GM19438 (cell line): Measurements from ENCODE around the gene CAPRIN1.
"Not testable (repeated sequence)": the region's sequence is repeated elsewhere in the genome, so short reads cannot be mapped to it uniquely, and the experiment has no call there.

Source experiments
- ATAC-seq: cut with Tn5 transposase; IDR thresholded peaks from one replicate; pipeline ENCODE4 v1.9.1; 2021; ENCODE audit warnings: low read depth; ENCODE audit not compliant: unreplicated experiment

CAPRIN1 gene

DNA sequence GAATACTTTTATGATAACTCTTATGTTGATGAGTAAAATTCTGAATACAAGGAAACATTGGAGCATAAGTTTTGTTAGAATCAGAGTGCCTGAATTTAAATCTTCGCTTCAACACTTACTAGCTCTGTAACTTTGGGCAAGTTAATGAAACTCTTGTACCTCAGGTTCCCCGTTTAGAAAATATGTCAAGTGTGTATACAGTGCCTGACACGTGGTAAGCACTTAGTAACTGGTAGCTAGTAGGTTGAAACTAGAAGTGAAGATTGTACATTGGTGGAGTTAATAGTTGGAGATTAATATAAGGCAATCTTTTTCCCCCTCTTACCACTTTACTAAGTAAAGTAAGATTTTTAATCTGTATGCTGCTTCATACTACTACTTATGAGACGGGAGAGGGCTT, 29.1 kb downstream of the CAPRIN1 start:
- no peak for ATAC-seq

DNA sequence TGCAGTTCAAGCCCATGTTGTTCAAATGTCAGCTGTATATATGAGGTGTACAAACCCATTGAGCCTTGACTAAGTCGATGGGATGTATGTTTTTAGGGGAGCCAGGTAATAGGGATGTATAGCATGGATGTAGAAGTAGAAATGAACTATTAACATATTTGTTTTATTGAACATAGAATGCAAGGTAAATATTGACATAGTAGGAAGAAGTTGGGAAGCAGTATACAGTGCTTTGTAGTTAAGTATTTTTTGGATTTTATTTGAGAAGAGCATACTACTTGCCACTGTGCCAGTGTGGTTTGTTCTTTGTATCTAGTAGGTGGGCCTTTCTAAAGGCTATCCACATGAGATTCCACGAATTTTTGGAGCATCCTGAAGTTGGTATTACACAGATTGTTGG, 33.1 kb downstream of the CAPRIN1 start:
- ATAC-seq = no peak

DNA sequence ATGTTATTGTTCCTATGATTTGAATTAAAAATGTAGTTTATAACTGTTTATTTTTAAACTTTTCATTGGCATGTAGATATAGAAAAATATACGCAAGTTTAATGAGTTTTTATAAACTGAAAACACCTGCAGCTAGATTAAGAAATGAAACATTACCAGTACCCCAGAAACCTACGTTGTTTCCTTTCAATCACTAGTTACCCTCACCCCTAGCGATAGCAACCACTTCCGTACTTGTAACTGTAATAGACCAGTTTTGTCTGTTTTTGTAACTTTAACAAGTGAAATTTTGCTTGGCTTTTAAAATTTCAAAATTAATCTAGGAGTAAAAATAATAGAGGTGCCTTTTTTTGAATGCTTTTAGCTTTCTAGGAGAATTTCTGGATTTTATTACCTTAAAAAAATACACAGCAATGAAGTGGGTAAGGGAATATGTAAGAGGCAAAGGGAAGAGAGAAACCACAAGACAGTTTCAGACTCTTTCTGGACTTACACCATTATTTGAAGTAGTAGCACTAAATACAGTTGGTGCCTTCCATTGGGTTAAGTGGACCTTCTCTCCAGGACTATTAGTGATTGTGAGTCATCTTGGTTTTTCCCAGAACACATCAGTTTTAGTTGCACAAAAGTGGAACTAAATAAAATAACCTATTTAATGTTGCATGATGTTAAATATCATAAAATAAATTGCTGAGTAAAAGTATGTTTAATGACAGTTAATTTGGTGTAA, 35.2 kb downstream of the CAPRIN1 start:
- ATAC-seq = no peak

DNA sequence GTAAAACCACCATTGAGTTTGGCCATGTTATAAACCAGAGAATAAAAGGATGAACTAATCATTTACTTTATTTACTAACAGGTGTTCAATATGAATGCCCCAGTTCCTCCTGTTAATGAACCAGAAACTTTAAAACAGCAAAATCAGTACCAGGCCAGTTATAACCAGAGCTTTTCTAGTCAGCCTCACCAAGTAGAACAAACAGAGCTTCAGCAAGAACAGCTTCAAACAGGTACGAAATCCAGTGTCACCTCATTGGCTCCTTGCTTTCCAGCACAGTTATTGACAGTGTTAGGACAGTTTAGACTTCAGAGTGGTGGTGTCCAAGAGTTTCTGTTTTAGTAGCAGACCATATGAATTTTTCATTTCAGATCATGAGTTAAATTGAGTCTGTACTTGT, 40.3 kb downstream of the CAPRIN1 start:
- ATAC-seq = no peak

DNA sequence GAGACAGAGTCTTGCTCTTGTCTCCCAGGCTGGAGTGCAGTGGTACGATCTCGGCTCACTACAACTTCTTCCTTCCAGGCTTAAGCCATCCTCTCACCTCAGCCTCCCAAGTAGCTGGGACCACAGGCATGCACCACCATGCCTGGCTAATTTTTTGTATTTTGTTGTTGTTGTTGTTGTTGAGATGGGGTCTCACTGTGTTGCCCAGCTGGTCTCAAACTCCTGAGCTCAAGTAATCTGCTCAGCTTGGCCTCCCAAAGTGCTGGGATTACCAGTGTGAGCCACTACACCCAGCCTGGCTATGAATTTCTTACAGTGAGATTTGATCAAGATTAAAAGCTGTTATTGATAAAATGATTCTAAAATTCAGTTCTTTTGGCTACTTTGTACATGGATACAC, 43.4 kb downstream of the CAPRIN1 start:
- not testable (repeated sequence) for ATAC-seq

DNA sequence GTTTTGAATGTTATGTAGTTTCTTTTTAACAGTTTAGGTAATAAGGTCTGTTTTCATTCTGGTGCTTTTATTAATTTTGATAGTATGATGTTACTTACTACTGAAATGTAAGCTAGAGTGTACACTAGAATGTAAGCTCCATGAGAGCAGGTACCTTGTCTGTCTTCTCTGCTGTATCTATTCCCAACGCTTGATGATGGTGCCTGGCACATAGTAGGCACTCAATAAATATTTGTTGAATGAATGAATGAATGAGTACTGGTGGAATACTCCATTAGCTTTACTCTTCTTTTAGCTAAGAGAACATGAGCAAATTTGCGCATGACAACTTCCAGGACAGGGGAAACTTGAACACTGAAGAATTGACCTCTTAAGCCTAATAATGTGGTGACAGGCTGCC, 47.3 kb downstream of the CAPRIN1 start:
- ATAC-seq = no peak

DNA sequence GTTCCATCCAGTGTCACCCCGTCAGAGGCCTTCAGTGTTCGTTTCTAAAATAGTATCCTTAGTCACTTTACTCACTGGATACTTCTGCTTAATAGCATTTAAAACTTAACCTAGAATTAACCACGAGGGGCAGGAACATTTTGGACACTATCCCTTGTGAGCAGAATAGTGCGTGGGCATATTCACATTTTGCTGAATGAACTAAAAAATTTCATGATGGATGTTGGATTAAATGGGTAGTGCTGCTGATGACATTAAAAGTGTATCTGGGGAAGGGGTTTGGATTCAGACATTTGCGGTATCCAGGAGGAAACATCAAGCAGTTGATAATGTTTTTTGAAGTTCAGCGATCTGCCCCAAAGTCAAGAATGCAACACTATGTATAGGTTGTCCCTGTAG, 53.1 kb downstream of the CAPRIN1 start:
- ATAC-seq = no peak

DNA sequence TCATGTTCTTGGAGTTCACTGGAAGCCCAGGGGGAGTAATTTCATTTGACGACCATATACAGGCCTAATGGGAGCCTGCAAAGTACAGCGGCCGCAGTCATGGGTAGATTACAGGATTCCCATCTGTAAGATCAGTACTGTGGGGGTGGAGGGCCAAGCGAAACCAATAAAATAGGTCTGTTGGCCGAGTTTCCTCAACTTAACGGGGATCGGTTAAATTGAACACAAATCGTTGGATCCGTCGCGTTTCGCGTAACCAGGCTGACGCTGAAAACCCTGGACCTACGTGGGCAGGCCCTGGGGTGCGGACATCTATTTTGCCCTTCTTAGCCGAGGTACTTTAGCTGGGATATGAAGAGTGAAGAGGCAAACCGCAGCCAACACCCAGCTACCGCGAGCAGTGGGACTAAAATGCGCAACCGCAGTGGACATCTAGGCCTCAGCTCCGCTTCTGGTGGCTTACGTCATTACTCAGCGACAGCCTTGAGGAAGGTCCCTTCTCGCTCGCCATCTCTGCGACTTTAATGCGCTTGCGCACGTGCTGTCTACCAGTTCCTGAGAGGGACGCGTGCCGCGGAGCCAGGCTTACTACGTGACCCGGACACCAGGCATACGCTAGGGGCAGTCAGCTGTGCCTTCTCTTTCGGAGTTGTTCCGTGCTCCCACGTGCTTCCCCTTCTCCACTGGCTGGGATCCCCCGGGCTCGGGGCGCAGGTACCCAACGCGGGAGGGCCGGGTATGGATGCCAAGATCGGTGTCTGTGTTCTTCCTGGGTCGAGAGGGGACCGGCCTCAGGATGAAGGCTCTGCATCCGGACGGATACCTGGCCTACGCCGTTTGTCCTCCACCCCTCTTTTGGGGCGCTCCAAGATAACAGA, 53.8 kb downstream of the CAPRIN1 start, which contains the start of gene NAT10:
TSS of gene NAT10 (plus strand) at position 551 of the 878 bp plus-strand sequence. CDS start 2,597 bp downstream, outside the sequence.
- peak; percentile 90 for ATAC-seq

DNA sequence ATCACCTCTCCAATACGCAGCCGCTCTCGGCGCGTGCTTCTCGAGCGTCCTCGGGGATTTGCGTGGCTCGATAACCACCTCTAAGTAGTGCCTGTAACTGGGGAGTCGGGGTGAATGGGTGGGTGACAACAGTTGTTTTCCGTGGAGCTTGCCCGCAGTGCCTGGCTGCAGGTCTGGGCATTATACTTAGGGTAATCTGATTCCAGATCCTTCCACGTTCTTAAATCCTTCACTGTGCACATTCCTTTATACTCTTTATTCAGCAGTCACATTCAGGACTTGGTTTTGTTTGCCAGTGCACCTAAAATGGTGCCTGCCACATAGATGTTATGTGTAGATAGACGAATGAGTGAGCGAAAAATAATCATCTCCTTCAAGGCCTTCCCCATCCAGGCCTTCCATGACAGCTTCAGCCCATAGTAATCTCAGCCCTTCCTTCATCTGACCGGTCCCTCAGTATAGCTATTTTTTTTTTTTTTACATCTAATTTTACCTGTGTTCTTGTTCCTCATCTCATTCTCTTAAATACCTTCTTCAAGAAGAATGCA, 54.5 kb downstream of the CAPRIN1 start:
- ATAC-seq = no peak

DNA sequence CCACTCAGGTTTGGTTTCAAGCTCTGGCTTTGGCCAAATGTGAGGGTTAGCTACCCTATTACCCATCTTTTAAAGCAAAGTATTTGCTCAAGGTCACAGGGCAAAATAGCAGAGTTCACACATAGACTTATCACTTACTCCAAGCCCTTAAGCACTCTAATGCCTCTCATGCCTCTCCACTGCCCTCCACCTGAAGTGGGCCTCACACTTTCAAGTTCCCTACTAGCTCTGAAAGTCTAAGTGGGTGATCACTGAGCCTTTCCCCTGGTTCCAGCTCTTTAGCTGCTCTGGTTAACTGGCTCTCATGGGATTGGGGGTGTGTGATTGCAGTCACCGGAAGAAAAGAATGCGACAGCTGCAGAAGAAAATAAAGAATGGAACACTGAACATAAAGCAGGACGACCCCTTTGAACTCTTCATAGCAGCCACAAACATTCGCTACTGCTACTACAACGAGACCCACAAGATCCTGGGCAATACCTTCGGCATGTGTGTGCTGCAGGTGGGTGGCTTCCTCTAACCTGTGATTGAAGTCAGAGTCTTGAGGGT, 60.3 kb downstream of the CAPRIN1 start:
- ATAC-seq = no peak

DNA sequence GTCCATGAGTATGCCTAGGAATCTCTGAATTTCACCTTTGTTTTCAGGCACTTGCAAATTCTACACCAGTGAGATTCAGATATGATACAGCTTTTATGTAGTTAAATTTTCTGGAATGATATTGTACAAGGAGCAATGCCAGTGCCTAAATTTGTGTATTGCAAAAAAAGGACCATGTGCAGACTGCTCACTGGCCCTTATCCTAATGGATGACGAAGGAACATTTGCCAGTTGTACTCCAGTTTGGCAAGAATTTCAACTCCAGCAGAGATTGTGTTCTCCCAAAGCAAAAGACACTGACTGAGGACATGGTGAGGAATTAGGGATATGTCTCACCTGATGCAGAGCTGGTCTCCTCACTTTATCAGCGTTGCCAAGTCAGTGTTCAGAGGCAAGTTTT, 62.5 kb downstream of the CAPRIN1 start:
- ATAC-seq = no peak

DNA sequence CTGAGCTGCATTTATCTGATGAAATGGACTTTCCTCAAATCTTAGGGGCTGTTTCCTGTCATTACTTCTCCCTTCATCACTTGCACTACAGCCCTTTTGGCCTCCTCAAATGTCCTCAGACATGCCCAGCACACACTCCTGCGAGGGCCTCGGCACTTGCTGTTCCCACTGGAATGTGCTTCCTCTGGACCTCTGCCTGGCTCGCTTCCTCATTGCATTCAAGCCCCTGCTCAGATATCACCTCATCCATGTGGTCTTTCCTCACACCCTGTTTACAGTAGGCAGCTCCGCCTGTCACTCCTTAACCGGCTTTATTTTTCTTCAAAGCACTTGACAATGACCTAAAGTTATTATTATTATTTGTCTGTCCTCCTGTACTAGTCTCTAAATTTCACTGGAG, 62.9 kb downstream of the CAPRIN1 start:
- ATAC-seq = no peak

DNA sequence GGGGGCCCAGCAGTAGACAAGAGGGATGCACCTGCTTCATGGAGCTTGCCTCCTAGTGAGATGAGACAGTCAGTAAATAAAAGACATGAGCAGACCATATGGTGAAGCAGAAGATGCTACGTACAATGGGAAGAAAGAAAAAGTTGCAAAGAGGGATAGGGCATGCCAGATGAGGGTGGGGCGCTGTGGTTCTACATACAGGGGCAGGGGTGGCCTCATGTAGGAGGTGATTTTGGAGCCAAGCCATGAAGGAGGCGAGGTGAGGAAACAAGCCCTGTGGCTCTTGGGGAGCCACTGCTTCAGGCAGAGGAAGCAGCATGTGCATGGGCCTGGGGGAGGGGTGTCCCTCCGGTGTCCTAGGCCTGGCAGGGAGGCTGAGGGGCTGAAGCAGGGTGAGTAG, 69.1 kb downstream of the CAPRIN1 start:
- no peak for ATAC-seq

DNA sequence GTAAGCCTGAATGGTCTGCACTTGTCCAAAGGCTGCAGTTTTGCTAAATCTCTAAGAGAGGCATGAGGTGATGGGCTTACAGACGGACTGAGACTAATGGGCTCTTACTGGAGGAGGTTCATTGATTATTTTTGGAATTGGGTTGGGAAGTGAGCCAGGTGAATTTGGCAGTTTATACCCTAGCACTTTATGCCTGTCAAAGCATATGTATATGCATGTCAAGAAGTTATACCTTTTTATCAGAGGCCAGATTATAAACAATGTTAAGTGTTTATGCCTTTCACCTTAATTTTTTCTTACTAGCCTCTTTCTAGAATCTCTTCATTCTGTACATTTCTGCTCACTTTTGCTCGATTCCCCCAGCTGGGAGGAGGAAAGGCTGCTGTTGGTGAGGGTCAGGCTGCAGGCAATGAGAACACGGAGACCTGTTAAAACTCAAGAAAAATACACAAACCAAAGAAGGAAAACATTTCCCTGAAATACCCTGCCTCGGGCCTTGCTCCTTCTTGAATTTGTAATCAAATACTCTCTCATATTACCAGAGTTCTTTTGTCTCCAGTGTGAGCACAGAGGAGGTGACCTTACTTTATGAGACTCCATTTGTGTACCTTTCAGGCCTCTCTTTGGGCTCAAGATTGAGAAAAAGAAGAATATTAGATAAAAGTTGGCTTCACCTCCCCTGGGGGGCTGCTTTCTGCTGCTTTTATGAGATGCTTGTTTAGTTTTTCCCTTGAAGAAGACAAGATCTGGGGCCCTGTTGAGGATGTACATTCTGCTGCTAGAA, 73.5 kb downstream of the CAPRIN1 start:
- ATAC-seq = no peak

DNA sequence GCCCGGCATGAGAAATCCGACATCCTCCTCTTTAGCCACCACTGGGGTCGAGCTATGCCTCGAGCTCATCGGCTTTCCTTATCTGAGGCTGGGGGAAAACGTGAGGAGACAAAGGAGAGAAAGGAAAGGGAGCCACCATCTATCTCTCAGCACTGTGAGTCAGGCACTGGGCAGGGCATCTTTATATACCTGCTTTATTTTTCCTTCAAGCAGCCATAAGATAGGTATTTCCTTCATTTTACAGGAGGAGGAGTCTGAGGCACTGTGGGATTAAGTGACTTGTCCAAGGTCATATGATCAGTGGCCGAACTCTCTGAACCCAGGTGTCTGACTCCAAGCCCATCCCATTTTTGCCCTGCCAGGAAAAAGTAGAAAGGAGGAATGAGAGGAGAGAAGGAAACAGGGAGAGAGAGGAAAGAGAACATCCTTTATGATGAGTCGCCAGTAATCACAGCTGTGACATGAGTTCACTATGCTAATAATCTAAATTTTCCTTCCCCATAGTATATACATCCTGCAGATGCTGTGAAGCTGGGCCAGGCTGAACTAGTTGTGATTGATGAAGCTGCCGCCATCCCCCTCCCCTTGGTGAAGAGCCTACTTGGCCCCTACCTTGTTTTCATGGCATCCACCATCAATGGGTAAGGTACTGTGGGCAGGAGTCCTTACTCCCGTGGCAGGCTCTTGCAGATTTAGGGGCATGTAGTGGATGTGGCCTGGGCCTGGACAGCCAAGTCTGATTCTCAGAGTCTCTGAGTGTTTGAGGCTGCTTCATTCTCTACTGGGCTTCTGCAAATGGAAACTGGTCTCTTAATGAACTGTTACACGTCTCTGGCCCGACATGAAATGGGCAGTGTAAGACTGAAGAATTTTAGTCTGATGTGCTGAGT, 75.7 kb downstream of the CAPRIN1 start:
- ATAC-seq = no peak

DNA sequence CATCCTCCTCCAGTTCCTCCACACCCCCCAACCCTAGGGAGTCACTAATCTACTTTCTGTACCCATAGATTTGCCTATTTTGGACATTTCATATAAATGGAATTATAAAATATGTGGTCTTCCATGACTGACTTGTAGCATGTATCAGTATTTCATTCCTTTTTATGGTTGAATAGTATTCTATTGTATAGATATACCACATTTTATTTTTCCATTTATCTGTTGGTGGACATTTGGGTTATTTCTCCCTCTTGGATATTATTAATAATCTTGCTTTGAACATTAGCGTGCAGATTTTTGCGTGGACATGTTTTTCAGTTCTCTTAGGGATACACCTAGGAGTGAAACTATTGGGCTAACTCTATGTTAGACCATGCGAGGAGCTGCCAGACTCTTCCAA, 77.3 kb downstream of the CAPRIN1 start:
- no peak for ATAC-seq

DNA sequence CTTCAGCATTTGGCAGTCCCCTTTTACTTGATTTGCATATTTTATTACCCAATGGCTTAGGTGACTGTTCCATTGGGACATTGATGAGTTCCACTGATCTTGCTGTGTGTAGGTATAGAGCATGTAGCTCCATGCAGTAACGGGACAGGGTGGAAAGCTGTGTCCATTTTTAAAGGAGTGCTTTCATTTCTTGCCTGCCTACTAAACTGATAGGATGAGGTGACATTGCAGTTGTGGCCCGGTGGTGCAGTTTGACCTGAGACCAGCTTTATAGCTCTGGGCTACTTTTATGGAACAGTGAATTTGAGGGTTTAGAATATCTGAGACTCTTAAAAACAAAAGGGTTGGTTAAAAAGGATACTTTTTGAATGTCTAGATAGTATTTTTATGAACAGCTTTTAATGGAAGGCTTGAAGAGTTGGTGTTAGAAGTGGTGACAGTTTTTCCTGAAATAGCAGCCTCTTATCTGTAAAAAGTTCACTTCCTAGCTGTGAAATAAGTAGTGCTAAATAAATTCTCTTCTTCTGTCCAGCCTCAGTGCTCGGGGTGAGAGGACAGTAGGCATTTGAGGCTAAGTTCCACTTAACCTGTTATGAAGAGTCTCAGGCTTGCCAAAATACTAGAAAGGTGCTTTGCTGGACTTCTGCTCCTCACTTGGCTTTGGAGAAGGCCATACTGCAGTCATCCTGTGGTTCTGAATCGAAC, 80.9 kb downstream of the CAPRIN1 start:
- ATAC-seq = no peak

DNA sequence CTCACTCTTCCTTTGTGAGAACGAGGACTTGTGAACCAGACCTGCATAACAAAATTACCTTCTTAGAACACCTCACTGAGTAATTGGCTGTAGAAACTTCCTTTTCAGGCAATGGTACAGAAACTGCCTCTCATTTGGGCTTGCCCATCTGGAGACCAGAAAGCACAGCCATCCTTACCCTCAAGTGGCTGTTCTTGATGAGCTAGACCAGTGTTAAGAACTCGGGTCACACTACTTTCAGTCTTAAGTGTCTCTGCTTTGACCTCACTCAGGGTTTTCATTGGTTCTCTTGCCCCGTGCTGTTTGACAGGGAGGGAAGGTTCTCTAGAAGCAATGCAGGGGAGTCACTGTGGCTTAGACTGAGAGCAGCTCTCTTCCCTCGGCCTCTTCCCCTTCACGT, 83.2 kb downstream of the CAPRIN1 start:
- ATAC-seq = no peak

DNA sequence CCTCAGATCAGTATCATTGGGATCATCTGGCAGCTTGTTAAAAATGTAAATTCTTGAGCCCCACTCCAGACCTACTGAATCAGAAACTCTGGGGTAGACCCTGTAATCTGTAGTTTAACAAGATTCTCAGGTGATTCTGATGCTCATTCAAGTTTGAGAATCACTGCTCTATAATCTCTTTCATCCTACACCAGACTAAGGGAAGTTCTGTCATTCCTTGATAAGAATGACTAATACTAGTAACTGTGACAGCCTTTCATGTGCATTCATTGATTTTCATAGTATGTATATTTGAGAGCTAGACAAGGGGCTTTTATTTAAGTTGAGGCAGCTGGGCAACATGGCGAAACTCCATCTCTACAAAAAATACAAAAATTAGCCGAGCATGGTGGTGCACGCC, 83.9 kb downstream of the CAPRIN1 start:
- no peak for ATAC-seq
